Vagina (tissue), 2 donors: ENCODE results near the gene YARS1. TPM values are rescaled to one million over a fixed set of nuclear protein-coding genes. Genes with fewer than 3 reads are reported as not detected.
"Not testable (repeated sequence)": the region's sequence is repeated elsewhere in the genome, so short reads cannot be mapped to it uniquely, and the experiment has no call there.

Experiments
- DNase-seq, 2 donors: peaks; one replicate each; pipeline ENCODE4 v3.0.0-alpha.2; 2017; ENCODE audit errors: extremely low spot score in 2 of 2
- H3K27ac ChIP-seq: fragments of 200-600 bp; sonication (generic); one replicate; pipeline ENCODE4 v1.5.1; 2019
- H3K27me3 ChIP-seq: fragments of 200-600 bp; sonication (generic); one replicate; pipeline ENCODE4 v1.5.1; 2019
- H3K36me3 ChIP-seq, 2 donors: fragments of 200-600 bp; sonication (generic); one replicate each; pipeline ENCODE4 v1.5.1; 2017 to 2019
- H3K4me1 ChIP-seq: fragments of 200-600 bp; sonication (generic); one replicate; pipeline ENCODE4 v1.5.1; 2019
- H3K4me3 ChIP-seq, 2 donors: fragments of 200-600 bp; sonication (generic); 1 replicate in 1 of 2; 2 replicates in 1 of 2; pipeline ENCODE4 v1.5.1; 2016 to 2019
- H3K9me3 ChIP-seq: fragments of 200-600 bp; sonication (generic); one replicate; pipeline ENCODE4 v1.5.1; 2019
- POLR2A ChIP-seq, 2 donors: fragments of 450-650 bp; IDR thresholded peaks; one replicate each; pipeline ENCODE4 v1.6.1; 2017; ENCODE audit warnings: antibody characterized with exemption in 2 of 2, mild to moderate bottlenecking in 2 of 2, moderate library complexity in 2 of 2
- POLR2AphosphoS5 ChIP-seq, 2 donors: sonication (generic); formaldehyde crosslinking; IDR thresholded peaks; one replicate each; pipeline ENCODE4 v1.9.0; 2017; ENCODE audit warnings: antibody characterized with exemption in 2 of 2, mild to moderate bottlenecking in 2 of 2, low read depth in 1 of 2; ENCODE audit not compliant: insufficient read depth in 1 of 2
- intact Hi-C: fragments of 100-400 bp; cut with DNase I; formaldehyde crosslinking; loops from one replicate; pipeline ENCODE4 v1.15.1; 2023
- total RNA-seq: library from RNA; depleted of rRNA; stranded (reverse); fragments of >200 nt; gene quantifications from one replicate; pipeline ENCODE4 v1.2.3, GENCODE V29; 2016
- TF ChIP-seq, protein P1 (sequence below), 3 experiments: fragments of 450-650 bp in 2 of 3; fragments of 200-600 bp in 1 of 3; sonication (generic) in 1 of 3; IDR thresholded peaks; one replicate each; pipeline ENCODE4 v1.5.1; 2017 to 2019; ENCODE audit warnings: antibody characterized with exemption in 3 of 3, mild to moderate bottlenecking in 2 of 3, moderate library complexity in 2 of 3

The YARS1 gene
- total RNA-seq, 1 donor from 2014 or later, result 41.3 TPM

DNA sequence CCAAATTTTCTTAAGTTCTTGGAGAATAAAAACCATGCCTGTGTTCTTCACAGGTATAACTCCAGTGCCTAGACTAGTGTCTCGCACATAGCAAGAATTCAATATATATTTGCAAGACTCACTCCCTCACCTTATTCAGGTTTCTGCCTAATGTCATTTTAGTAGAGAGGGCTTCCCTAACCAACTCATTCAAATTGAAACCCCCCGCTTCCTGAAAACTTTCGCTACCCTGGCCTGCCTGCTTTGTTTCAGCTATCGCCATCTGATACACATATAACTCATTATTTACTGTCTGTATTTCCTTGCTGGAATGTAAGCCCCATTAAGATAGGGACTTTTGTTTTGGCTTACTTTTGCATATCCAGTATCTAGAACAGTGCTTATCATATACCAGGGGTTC, 8.6 kb downstream of the YARS1 start:
- DNase-seq, result no peak
- TF ChIP-seq POLR2A (IDR thresholded peaks at IDR 0.05) (no peak), POLR2AphosphoS5 (IDR thresholded peaks at IDR 0.05; ENCODE audit: insufficient read depth in 1 of 2, low read depth in 1 of 2) (no peak)
- TF ChIP-seq, protein P1, sequence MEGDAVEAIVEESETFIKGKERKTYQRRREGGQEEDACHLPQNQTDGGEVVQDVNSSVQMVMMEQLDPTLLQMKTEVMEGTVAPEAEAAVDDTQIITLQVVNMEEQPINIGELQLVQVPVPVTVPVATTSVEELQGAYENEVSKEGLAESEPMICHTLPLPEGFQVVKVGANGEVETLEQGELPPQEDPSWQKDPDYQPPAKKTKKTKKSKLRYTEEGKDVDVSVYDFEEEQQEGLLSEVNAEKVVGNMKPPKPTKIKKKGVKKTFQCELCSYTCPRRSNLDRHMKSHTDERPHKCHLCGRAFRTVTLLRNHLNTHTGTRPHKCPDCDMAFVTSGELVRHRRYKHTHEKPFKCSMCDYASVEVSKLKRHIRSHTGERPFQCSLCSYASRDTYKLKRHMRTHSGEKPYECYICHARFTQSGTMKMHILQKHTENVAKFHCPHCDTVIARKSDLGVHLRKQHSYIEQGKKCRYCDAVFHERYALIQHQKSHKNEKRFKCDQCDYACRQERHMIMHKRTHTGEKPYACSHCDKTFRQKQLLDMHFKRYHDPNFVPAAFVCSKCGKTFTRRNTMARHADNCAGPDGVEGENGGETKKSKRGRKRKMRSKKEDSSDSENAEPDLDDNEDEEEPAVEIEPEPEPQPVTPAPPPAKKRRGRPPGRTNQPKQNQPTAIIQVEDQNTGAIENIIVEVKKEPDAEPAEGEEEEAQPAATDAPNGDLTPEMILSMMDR (IDR thresholded peaks at IDR 0.05), result no peak
- no peak overlapping the region for H3K27ac ChIP-seq
- peaks cover 4% of the 10 kb centered on the region for H3K4me1 ChIP-seq
- H3K9me3 ChIP-seq, result no peaks in the 10 kb centered on the region
- H3K27me3 ChIP-seq, result no peaks in the 10 kb centered on the region
- H3K36me3 ChIP-seq, result peaks cover 0 to 31% of the 10 kb centered on the region in 2 donors
- intact Hi-C loops, result no loop called here
- no peak overlapping the region for H3K4me3 ChIP-seq

DNA sequence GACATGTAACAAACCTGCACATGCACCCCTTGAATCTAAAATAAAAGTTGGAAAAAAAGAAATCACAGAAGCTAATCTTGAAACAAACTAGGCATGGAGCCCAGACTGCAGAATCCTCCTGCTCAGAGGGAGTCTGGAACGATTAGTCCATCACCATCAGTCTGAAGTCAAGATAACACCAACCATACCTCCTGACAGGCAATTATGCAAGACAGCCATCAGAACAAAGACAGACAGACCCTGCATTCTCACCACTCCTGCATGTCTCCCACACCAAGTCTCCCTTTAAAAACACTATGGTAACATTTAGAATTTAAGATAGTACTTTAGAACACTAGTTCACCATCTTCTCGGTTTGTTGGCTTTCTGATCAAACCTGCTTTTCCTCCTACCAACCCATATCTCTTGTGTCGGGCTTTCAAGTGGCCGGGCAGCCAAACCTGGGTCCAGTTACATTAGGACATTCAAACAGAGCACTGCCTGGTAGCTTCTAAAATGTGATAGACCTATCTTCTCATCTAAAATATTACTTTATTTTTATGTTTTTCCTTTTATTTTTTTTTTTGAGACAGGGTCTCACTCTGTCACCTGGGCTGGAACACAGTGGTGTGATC, 10.1 kb downstream of the YARS1 start:
- intact Hi-C loops, result no loop called here
- TF ChIP-seq POLR2AphosphoS5 (IDR thresholded peaks at IDR 0.05; ENCODE audit: insufficient read depth in 1 of 2, low read depth in 1 of 2), result no peak
- no peak for TF ChIP-seq POLR2A (IDR thresholded peaks at IDR 0.05)
- TF ChIP-seq, protein P1 (IDR thresholded peaks at IDR 0.05), result no peak
- Histone ChIP-seq H3K27me3 (no peaks in the 10 kb centered on the region), H3K9me3 (no peaks in the 10 kb centered on the region), H3K4me3 (no peak overlapping the region), H3K4me1 (no peaks in the 10 kb centered on the region), H3K27ac (no peak overlapping the region), H3K36me3 (peaks cover 0 to 35% of the 10 kb centered on the region in 2 donors)
- DNase-seq, result no peak

DNA sequence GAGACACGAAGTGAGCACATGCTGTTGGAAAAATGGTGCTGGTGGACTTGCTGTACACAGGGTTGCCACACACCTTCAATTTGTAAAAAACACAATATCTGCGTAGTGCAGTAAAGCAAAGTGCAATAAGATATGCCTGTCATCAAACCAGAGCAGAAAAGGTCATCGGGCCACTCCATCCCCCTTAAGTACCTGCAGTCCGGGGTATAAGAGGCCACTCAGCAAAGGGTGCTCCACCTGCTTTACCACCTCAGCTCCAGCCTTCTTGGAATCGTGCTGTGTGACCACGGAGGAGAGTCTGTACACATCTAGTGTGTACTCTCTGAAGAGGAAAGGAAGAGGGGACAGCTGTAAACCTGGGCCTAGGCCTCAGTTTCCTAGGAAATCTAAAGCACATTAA, 10.9 kb downstream of the YARS1 start:
- Histone ChIP-seq H3K9me3 (no peaks in the 10 kb centered on the region), H3K4me3 (no peak overlapping the region), H3K4me1 (no peaks in the 10 kb centered on the region), H3K36me3 (peaks cover 0 to 35% of the 10 kb centered on the region in 2 donors), H3K27ac (no peak overlapping the region), H3K27me3 (no peaks in the 10 kb centered on the region)
- intact Hi-C loops, result no loop called here
- TF ChIP-seq, protein P1 (IDR thresholded peaks at IDR 0.05), result no peak
- no peak for TF ChIP-seq POLR2AphosphoS5 (IDR thresholded peaks at IDR 0.05; ENCODE audit: insufficient read depth in 1 of 2, low read depth in 1 of 2)
- no peak for TF ChIP-seq POLR2A (IDR thresholded peaks at IDR 0.05)
- DNase-seq, result no peak

DNA sequence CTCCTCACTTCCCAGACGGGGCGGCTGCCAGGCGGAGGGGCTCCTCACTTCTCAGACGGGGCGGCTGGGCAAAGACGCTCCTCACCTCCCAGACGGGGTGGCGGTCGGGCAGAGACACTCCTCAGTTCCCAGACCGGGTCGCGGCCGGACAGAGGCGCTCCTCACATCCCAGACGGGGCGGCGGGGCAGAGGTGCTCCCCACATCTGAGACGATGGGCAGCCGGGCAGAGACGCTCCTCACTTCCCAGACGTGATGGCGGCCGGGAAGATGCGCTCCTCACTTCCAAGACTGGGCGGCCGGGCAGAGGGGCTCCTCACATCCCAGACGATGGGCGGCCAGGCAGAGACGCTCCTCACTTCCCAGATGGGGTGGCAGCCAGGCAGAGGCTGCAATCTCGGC, 12.7 kb downstream of the YARS1 start:
- H3K9me3 ChIP-seq, DNase-seq, H3K4me3 ChIP-seq, intact Hi-C loops, H3K4me1 ChIP-seq, H3K27me3 ChIP-seq, H3K27ac ChIP-seq: not testable (repeated sequence)
- peaks cover 0 to 19% of the 10 kb centered on the region in 2 donors for H3K36me3 ChIP-seq

DNA sequence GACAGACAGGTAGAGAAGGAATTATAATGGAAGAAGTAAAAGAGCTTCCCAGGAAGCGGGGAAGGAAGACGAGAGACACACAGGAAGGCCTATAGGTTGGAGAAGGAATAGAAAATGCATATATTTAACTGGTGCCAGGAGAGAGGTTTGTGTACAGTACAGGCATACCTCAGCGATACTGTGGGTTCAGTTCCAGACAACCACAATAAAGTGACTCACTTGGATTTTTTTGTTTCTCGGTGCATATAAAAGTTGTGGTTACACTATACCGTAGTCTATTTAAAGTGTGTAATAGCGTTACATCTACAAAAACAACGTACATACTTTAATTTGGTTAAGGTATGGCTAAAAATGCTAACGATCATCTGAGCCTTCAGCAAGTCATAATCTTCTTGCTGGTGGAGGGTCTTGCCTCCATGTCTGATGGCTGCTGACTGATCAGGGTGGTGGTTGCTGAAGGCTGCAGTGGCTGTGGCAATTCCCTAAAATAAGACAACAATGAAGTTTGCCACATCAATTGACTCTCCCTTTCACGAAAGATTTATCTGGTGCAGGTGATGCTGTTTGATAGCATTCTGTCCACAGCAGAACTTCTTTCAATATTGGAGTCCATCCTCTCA, 16.0 kb downstream of the YARS1 start:
- TF ChIP-seq, protein P1 (IDR thresholded peaks at IDR 0.05), result no peak
- TF ChIP-seq POLR2A (IDR thresholded peaks at IDR 0.05) (no peak), POLR2AphosphoS5 (IDR thresholded peaks at IDR 0.05; ENCODE audit: insufficient read depth in 1 of 2, low read depth in 1 of 2) (no peak)
- Histone ChIP-seq H3K27ac (no peak overlapping the region), H3K36me3 (peaks cover 0 to 25% of the 10 kb centered on the region in 2 donors), H3K9me3 (no peaks in the 10 kb centered on the region), H3K4me3 (no peak overlapping the region), H3K27me3 (no peaks in the 10 kb centered on the region), H3K4me1 (no peaks in the 10 kb centered on the region)
- intact Hi-C loops, result no loop called here
- no peak for DNase-seq
